ENCODE results near the gene KCNC3.

- TF ChIP-seq CTCF (conservative IDR thresholded peaks at IDR 0.05; ENCODE audit: low read length) (no peak), EZH2phosphoT487 (IDR thresholded peaks at IDR 0.05; ENCODE audit: borderline replicate concordance, low read depth, low read length) (no peak)
Observed at GRCh38 chr19:50329146-50329925, at the start of gene KCNC3.
